ENCODE data around the gene RRM1. TPM values are rescaled to one million over a fixed set of nuclear protein-coding genes. Genes with fewer than 3 reads are reported as not detected.

RRM1 gene
- polyA plus RNA-seq, 1 donor: 48.2 TPM

DNA sequence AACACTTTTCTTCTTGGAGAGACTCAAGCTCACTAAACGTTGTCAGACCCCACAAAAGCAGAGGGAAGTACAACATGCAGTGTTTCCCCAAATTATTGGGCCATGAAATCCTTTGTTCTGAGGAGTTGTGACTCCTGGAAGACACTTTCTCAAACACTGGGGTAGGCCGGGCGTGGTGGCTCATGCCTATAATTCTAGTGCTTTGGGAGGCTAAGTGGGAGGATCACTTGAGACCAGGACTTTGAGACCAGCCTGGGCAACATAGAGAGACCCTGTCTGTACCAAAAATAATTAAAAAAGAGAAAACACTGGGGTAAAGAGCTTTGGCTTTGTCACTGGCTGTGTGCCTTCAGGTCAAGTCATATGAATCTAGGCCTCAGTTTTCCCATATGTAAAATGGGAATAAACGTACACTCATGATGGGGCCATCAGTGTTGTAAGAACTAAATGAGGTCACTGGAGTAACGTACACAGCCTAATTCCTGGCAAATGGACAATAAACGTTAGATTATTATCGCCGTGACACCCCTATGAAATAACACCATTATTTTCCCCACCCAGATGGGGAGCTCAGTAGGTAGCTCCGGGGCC, 92.0 kb downstream of the RRM1 start:
- no CpG with 5 or more reads among the region's 9 CpGs for WGBS (ENCODE audit: insufficient coverage, low lambda C conversion rate)
- no peak overlapping the region for H3K27ac ChIP-seq (ENCODE audit: low read length)
- peak overlapping the region; percentile 56 for H3K4me3 ChIP-seq (ENCODE audit: low read length)
- no peaks in the 10 kb centered on the region for H3K27me3 ChIP-seq (ENCODE audit: control insufficient read depth, insufficient read depth, low read length)
- H3K9me3 ChIP-seq (ENCODE audit: control insufficient read depth, low read depth, low read length): no peaks in the 10 kb centered on the region
- no peak for DNase-seq
- no peaks in the 10 kb centered on the region for H3K4me1 ChIP-seq (ENCODE audit: control insufficient read depth, insufficient read depth, low read length)
- no peaks in the 10 kb centered on the region for H3K36me3 ChIP-seq (ENCODE audit: control insufficient read depth, insufficient read depth, low read length)

DNA sequence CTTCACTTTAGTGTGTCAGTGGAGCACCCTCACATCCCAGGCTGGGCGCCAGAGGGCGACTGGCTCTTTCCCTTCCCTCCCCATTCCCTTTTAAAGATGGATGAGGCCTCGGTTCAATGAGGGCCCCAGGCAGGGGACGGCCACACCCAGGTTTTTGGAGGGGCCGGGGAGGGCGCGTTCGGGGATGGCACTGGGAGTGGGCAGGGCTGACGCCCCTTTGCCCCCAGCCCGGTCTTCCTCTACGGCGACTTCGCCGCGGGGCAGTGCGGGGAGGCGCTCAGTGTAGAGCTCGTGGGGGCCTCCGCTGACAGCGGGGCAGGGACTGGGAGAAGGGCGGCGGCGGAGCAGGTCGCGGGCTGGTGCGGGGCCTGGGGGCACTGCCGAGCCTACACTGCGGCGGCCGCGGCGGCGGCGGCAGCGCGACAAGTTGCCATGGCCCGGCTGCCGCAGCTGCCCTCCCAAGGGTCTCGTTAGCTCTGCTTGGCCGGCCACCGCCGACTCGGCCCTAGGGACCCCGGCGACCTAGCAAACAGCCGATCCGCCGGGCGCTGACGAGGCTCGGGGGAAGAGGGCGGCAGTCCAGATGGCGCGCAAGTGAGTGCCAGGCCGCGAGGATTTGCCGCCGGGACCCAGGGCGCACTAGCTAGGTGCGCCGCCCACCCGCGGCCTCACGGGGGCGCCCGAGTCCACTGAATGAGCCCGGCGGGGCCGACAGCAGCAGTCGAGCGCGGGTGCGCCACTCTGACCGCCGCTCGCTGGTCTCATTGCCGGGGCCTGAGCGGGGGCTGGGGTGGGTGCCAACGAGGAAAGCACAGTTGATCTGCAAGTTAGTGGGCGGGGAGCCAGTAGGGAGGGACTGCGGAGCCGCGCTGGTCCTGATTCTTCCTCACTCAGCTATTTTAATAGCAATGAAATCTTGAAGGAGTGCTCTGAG, 92.7 kb downstream of the RRM1 start:
- Histone ChIP-seq H3K4me3 (ENCODE audit: low read length) (peak overlapping the region; percentile 56), H3K27ac (ENCODE audit: low read length) (no peak overlapping the region), H3K27me3 (ENCODE audit: control insufficient read depth, insufficient read depth, low read length) (no peaks in the 10 kb centered on the region), H3K9me3 (ENCODE audit: control insufficient read depth, low read depth, low read length) (no peaks in the 10 kb centered on the region), H3K4me1 (ENCODE audit: control insufficient read depth, insufficient read depth, low read length) (no peaks in the 10 kb centered on the region), H3K36me3 (ENCODE audit: control insufficient read depth, insufficient read depth, low read length) (no peaks in the 10 kb centered on the region)
- DNase-seq: peak; percentile 72 to 81
- no CpG with 5 or more reads among the region's 83 CpGs for WGBS (ENCODE audit: insufficient coverage, low lambda C conversion rate)

Other genes starting within 250 kb of the RRM1 start
- 24.9 TPM for gene STIM1, start 239.1 kb upstream of the RRM1 start, polyA plus RNA-seq

Measured in large intestine (tissue), 3 donors.